SK-N-SH treated with all-trans-retinoic acid at 6 μM for 48 hours (cell line): ENCODE data around the gene OR2B2.

ENCODE experiments used
- ATAC-seq: fragments of 200-7000 bp; cut with Tn5 transposase; 3 replicates; pipeline ENCODE4 v1.9.1; 2020; ENCODE audit warnings: mild to moderate bottlenecking, moderate library complexity
- ARNTL ChIP-seq: fragments of 450-650 bp; formaldehyde crosslinking; IDR thresholded peaks from 2 replicates; pipeline ENCODE4 v1.5.0; 2020; ENCODE audit warnings: low read depth, mild to moderate bottlenecking, moderate library complexity, borderline replicate concordance
- BACH2 ChIP-seq: fragments of 250-450 bp; sonication (Bioruptor Pico); IDR thresholded peaks from 2 replicates; pipeline ENCODE4 v1.9.0; 2021; ENCODE audit warnings: mild to moderate bottlenecking, borderline replicate concordance
- CREB5 ChIP-seq: fragments of 250-450 bp; sonication (Bioruptor Pico); IDR thresholded peaks from 2 replicates; pipeline ENCODE4 v1.5.1; 2020; ENCODE audit warnings: low read depth, mild to moderate bottlenecking, moderate library complexity
- CSDC2 ChIP-seq: fragments of 250-450 bp; sonication (Bioruptor Pico); IDR thresholded peaks from 2 replicates; pipeline ENCODE4 v1.5.0; 2020; ENCODE audit warnings: mild to moderate bottlenecking, moderate library complexity
- CSRNP3 ChIP-seq: fragments of 250-450 bp; sonication (Bioruptor Pico); IDR thresholded peaks from 2 replicates; pipeline ENCODE4 v1.5.1; 2021; ENCODE audit warnings: mild to moderate bottlenecking, moderate library complexity
- GLIS3 ChIP-seq: fragments of 250-450 bp; sonication (Bioruptor Pico); IDR thresholded peaks from 2 replicates; pipeline ENCODE4 v1.5.0; 2020; ENCODE audit warnings: mild to moderate bottlenecking, moderate library complexity
- OSR1 ChIP-seq: fragments of 250-450 bp; sonication (Bioruptor Pico); IDR thresholded peaks from 2 replicates; pipeline ENCODE4 v1.8.0; 2022; ENCODE audit warnings: moderate library complexity, mild to moderate bottlenecking, inconsistent platforms
- PATZ1 ChIP-seq: fragments of 250-450 bp; sonication (Bioruptor Pico); IDR thresholded peaks from 2 replicates; pipeline ENCODE4 v1.8.0; 2020; ENCODE audit warnings: mild to moderate bottlenecking, moderate library complexity, borderline replicate concordance
- POU6F1 ChIP-seq: fragments of 250-450 bp; sonication (Bioruptor Pico); IDR thresholded peaks from 2 replicates; pipeline ENCODE4 v1.8.0; 2021; ENCODE audit warnings: low read depth, mild to moderate bottlenecking, moderate library complexity, borderline replicate concordance
- PPARA ChIP-seq: fragments of 250-450 bp; sonication (Bioruptor Pico); IDR thresholded peaks from 2 replicates; pipeline ENCODE4 v1.5.0; 2020; ENCODE audit warnings: mild to moderate bottlenecking, borderline replicate concordance
- RARB ChIP-seq: fragments of 250-450 bp; sonication (Bioruptor Pico); IDR thresholded peaks from 2 replicates; pipeline ENCODE4 v1.8.0; 2021; ENCODE audit warnings: mild to moderate bottlenecking, moderate library complexity
- SNAI2 ChIP-seq: fragments of 250-450 bp; sonication (Bioruptor Pico); IDR thresholded peaks from 2 replicates; pipeline ENCODE4 v1.5.0; 2020; ENCODE audit warnings: mild to moderate bottlenecking, moderate library complexity
- TCF4 ChIP-seq: fragments of 250-450 bp; sonication (Bioruptor Pico); IDR thresholded peaks from 2 replicates; pipeline ENCODE4 v1.8.0; 2021; ENCODE audit warnings: mild to moderate bottlenecking, moderate library complexity, borderline replicate concordance
- TOX ChIP-seq: fragments of 250-450 bp; sonication (Bioruptor Pico); IDR thresholded peaks from 2 replicates; pipeline ENCODE4 v1.8.0; 2021; ENCODE audit warnings: mild to moderate bottlenecking, moderate library complexity, borderline replicate concordance
- TSHZ2 ChIP-seq: fragments of 250-450 bp; sonication (Bioruptor Pico); IDR thresholded peaks from 2 replicates; pipeline ENCODE4 v1.5.0; 2020; ENCODE audit warnings: mild to moderate bottlenecking, moderate library complexity
- ZC3H10 ChIP-seq: fragments of 250-450 bp; sonication (Bioruptor Pico); IDR thresholded peaks from 2 replicates; pipeline ENCODE4 v1.5.1; 2021; ENCODE audit warnings: mild to moderate bottlenecking, moderate library complexity
- ZFP3 ChIP-seq: fragments of 250-450 bp; sonication (Bioruptor Pico); IDR thresholded peaks from 2 replicates; pipeline ENCODE4 v1.5.0; 2020; ENCODE audit warnings: mild to moderate bottlenecking, moderate library complexity
- ZFP30 ChIP-seq: fragments of 450-650 bp; formaldehyde crosslinking; IDR thresholded peaks from 2 replicates; pipeline ENCODE4 v1.5.0; 2022; ENCODE audit warnings: mild to moderate bottlenecking, moderate library complexity
- ZNF565 ChIP-seq: fragments of 450-650 bp; formaldehyde crosslinking; conservative IDR thresholded peaks from 2 replicates; pipeline ENCODE4 v1.5.0; 2020; ENCODE audit warnings: low read depth, mild to moderate bottlenecking, moderate library complexity
- ZNF70 ChIP-seq: fragments of 450-650 bp; formaldehyde crosslinking; IDR thresholded peaks from 2 replicates; pipeline ENCODE4 v1.5.0; 2020; ENCODE audit warnings: mild to moderate bottlenecking, moderate library complexity

OR2B2 gene

GRCh38 chr6:27874016-27874415 is 38.2 kb downstream of the OR2B2 start:
- ATAC-seq = no peak

GRCh38 chr6:27873021-27873940 is 38.9 kb downstream of the OR2B2 start:
- peak; percentile 66 for ATAC-seq
- peak; percentile 69 for TF ChIP-seq GLIS3 (CRISPR knock-in tag)
- peak; percentile 64; the same call in 1 of the 2 replicates for TF ChIP-seq CSRNP3 (CRISPR knock-in tag)
- peak; percentile 41; the same call in 1 of the 2 replicates for TF ChIP-seq ZFP3 (CRISPR knock-in tag)
- TF ChIP-seq SNAI2 (CRISPR knock-in tag) = no peak
- no peak; the same call in 1 of the 2 replicates for TF ChIP-seq RARB (CRISPR knock-in tag)
- no peak for TF ChIP-seq POU6F1 (CRISPR knock-in tag)
- TF ChIP-seq, all 23 proteins: peak for 3

More at GRCh38 chr6:27874016-27874415, 38.2 kb downstream of the OR2B2 start:
- TF ChIP-seq TCF4 (CRISPR knock-in tag) (no peak), ARNTL (CRISPR knock-in tag) (no peak), CREB5 (CRISPR knock-in tag) (no peak), PATZ1 (CRISPR knock-in tag) (no peak), ZFP30 (CRISPR knock-in tag) (no peak), CSRNP3 (CRISPR knock-in tag) (no peak), OSR1 (no peak), ZNF565 (CRISPR knock-in tag) (no peak), ZC3H10 (no peak), BACH2 (CRISPR knock-in tag) (no peak), CSDC2 (CRISPR knock-in tag) (no peak), ZNF70 (no peak), PPARA (CRISPR knock-in tag) (no peak), ZFP3 (CRISPR knock-in tag) (no peak), SNAI2 (CRISPR knock-in tag) (no peak), TOX (CRISPR knock-in tag) (no peak), RARB (CRISPR knock-in tag) (no peak)
- TF ChIP-seq, all 23 proteins: peak for 0

- ATAC-seq = peak; percentile 3
- TF ChIP-seq TCF4 (CRISPR knock-in tag) (no peak), CREB5 (CRISPR knock-in tag) (no peak), TSHZ2 (CRISPR knock-in tag) (no peak), RARB (CRISPR knock-in tag) (no peak), CSRNP3 (CRISPR knock-in tag) (no peak), OSR1 (no peak), PPARA (CRISPR knock-in tag) (no peak)
These were observed 39.6 kb downstream of the OR2B2 start for GRCh38 chr6:27872642-27873020.
